ENCODE measurements around the gene RBP3. TPM values are rescaled to one million over a fixed set of nuclear protein-coding genes. Genes with fewer than 3 reads are reported as not detected.
A peak's percentile ranks its signal among the peaks of the same experiment; 100 is the strongest.

Gene RBP3
- total RNA-seq, 5 donors from 2014 or later (not counting 1 experiment from before 2014, with no cell fraction given) = not detected

DNA sequence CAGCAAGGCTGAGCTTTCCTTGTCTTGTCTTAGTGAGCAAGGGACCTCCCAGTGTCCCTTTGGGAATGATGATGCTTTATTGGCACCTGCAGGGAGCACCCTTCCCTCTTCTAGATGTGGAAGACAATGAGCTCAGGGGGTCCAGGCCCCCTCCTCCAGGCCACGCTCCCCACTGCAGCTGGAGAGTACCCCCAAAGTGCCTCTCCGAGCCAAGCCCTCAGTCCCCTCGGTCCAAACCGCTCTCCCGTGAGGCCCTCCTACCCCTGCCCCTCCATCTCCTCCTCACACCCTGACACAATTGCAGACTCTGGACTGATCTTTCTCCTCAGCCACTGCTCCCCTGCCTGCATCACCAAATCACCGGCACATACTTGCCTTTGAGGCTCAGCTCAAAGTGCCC is 16.7 kb downstream of the RBP3 start:
- H3K27ac Mint-ChIP-seq = no peak overlapping the region
- ChIA-PET CTCF (interaction anchor here in 1 of 2 donors (0.9 kb wide), 1 partner anchor 9 kb away, joined by 4 read pairs; no protein-coding TSS in a partner anchor), POLR2A (no interaction called here)
- no peaks in the 10 kb centered on the region for H3K36me3 ChIP-seq (ENCODE audit: control insufficient read depth in 2 of 2, extremely low read depth in 1 of 2, insufficient read depth in 1 of 2, low read length in 1 of 2)
- H3K9me3 Mint-ChIP-seq = no peaks in the 10 kb centered on the region
- H3K9me3 ChIP-seq = no peaks in the 10 kb centered on the region
- H3K27ac ChIP-seq (ENCODE audit: low read length) = no peak overlapping the region
- H3K27me3 ChIP-seq (replicated peaks in 1 of 2; ENCODE audit: control insufficient read depth in 2 of 2, extremely low read depth in 1 of 2, insufficient read depth in 2 of 2, low read length in 1 of 2) = peaks cover 0 to 12% of the 10 kb centered on the region in 2 experiments
- H3K4me1 Mint-ChIP-seq = no peaks in the 10 kb centered on the region
- 94% methylated on average over 6 of the region's 6 CpGs for WGBS (ENCODE audit: insufficient coverage)
- H3K36me3 Mint-ChIP-seq = no peaks in the 10 kb centered on the region
- no peak overlapping the region for H3K4me3 Mint-ChIP-seq
- DNase-seq = no peak
- H3K4me3 ChIP-seq (ENCODE audit: control insufficient read depth in 1 of 2, extremely low read depth in 1 of 2, low read length in 1 of 2) = no peak overlapping the region
- no peak for ATAC-seq (replicated peaks in 1 of 4)
- H3K4me1 ChIP-seq (ENCODE audit: control insufficient read depth in 1 of 2, extremely low read depth in 1 of 2, insufficient read depth in 2 of 2, low read length in 2 of 2) = no peaks in the 10 kb centered on the region
- no peaks in the 10 kb centered on the region for H3K27me3 Mint-ChIP-seq

DNA sequence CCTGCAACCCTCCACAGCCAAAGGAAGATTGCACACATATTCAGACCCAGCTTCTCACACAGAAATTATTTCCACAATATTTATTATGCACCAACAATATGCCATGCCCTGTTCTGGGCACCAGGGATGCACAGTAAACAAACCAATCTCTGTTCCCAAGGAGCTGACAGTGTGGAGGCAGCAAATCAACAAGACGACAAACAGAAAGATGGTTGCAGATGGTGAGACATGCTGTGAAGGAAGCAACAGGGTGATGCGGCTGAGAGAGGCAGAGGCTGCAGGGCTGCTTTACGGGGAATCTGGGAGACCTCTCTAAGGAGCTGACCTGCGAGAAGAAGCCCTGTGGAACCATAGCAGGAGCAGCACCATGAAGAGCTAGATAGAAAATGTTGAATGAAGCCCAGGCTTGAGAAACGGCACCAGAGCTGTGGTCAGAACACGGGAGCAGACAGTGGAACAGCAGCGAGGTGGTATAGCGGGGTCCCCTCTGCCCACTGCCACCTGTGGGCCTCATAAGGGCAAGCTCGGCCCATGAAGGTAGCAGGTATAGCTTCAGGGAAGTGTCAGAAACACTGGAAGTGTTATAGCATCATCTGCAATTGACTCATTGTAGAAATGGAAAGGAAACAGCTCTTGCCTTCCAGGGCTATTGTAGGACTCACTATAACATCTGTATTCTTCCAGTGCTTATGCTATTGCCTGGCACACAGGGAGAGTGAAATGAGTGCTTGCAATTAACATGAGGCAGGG is 17.4 kb downstream of the RBP3 start:
- H3K4me1 ChIP-seq (ENCODE audit: control insufficient read depth in 1 of 2, extremely low read depth in 1 of 2, insufficient read depth in 2 of 2, low read length in 2 of 2) = no peaks in the 10 kb centered on the region
- no peaks in the 10 kb centered on the region for H3K4me1 Mint-ChIP-seq
- no peaks in the 10 kb centered on the region for H3K9me3 ChIP-seq
- H3K27ac Mint-ChIP-seq = no peak overlapping the region
- H3K36me3 Mint-ChIP-seq = no peaks in the 10 kb centered on the region
- 86% methylated on average over 6 of the region's 9 CpGs for WGBS (ENCODE audit: insufficient coverage)
- ChIA-PET CTCF (no interaction called here), POLR2A (no interaction called here)
- ATAC-seq (replicated peaks in 1 of 4) (no peak), DNase-seq (no peak)
- no peaks in the 10 kb centered on the region for H3K27me3 Mint-ChIP-seq
- H3K9me3 Mint-ChIP-seq = no peaks in the 10 kb centered on the region
- no peak overlapping the region for H3K4me3 ChIP-seq (ENCODE audit: control insufficient read depth in 1 of 2, extremely low read depth in 1 of 2, low read length in 1 of 2)
- no peaks in the 10 kb centered on the region for H3K36me3 ChIP-seq (ENCODE audit: control insufficient read depth in 2 of 2, extremely low read depth in 1 of 2, insufficient read depth in 1 of 2, low read length in 1 of 2)
- peaks cover 0 to 12% of the 10 kb centered on the region in 2 experiments for H3K27me3 ChIP-seq (replicated peaks in 1 of 2; ENCODE audit: control insufficient read depth in 2 of 2, extremely low read depth in 1 of 2, insufficient read depth in 2 of 2, low read length in 1 of 2)
- no peak overlapping the region for H3K4me3 Mint-ChIP-seq
- no peak overlapping the region for H3K27ac ChIP-seq (ENCODE audit: low read length)

DNA sequence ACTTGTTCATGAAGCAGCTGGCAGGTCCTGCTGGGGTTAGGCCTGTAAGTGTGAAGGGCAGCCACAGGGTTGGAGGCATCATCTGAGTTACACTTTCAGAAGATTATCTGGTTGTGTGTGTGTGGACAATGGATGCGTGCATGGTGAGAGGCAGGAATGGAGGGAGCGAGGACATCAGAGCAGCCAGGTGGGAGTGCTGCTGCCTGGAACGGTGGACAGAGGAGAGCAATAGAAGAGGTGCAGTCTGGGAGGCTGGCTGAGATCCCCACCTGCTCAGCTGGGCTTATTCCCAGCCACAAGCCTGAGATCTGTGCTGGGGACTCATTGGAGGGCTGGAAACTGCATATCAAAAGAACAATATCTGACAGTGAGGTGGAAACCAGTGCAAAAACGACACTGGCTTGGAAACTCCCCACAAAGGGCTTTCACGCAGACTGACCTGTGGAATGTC is 18.0 kb downstream of the RBP3 start:
- ATAC-seq (replicated peaks in 1 of 4) (no peak), DNase-seq (no peak)
- Histone ChIP-seq H3K4me1 (ENCODE audit: control insufficient read depth in 1 of 2, extremely low read depth in 1 of 2, insufficient read depth in 2 of 2, low read length in 2 of 2) (no peaks in the 10 kb centered on the region), H3K9me3 (no peaks in the 10 kb centered on the region), H3K27ac (ENCODE audit: low read length) (no peak overlapping the region), H3K27me3 (replicated peaks in 1 of 2; ENCODE audit: control insufficient read depth in 2 of 2, extremely low read depth in 1 of 2, insufficient read depth in 2 of 2, low read length in 1 of 2) (peaks cover 0 to 12% of the 10 kb centered on the region in 2 experiments), H3K4me3 (ENCODE audit: control insufficient read depth in 1 of 2, extremely low read depth in 1 of 2, low read length in 1 of 2) (no peak overlapping the region), H3K36me3 (ENCODE audit: control insufficient read depth in 2 of 2, extremely low read depth in 1 of 2, insufficient read depth in 1 of 2, low read length in 1 of 2) (no peaks in the 10 kb centered on the region)
- ChIA-PET POLR2A (no interaction called here), CTCF (no interaction called here)
- WGBS (ENCODE audit: insufficient coverage) = 80% methylated on average over 5 of the region's 5 CpGs
- H3K36me3 Mint-ChIP-seq = no peaks in the 10 kb centered on the region
- H3K27me3 Mint-ChIP-seq = no peaks in the 10 kb centered on the region
- H3K9me3 Mint-ChIP-seq = no peaks in the 10 kb centered on the region
- no peak overlapping the region for H3K27ac Mint-ChIP-seq
- no peak overlapping the region for H3K4me3 Mint-ChIP-seq
- H3K4me1 Mint-ChIP-seq = no peaks in the 10 kb centered on the region

DNA sequence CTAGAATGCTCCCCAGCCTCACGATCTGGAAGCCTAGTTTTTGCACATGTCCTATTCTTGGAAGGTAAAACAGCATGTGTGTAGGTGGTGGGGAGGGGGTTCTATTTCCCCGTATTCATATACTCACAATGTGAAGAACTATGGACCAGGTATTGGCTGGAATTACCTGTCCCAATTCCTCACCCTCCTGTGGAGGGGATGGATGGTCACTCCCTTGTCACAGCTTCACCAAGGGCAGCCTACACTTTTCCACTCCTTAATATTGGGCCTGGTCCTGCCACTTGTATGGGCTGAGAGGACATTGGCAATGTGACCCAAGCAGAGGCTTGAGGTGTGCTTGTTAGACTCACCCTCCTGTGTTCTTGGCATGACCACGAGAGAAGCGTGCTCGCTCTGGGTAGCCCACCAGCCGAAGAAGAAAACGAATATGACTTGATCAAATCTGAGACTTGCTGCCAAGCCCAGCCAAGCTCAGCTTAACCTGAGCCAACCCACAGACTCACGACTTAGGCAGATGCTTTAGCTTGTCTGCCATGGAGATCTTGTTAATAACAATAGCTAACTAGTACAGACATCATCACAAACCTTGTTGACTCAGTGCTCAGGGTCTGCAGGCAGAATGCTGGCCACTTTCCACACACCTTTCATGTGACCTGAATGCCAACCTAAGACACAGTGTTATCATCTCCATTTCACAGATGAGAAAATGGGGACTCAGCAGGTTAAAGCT is 18.7 kb downstream of the RBP3 start:
- no peak overlapping the region for H3K4me3 ChIP-seq (ENCODE audit: control insufficient read depth in 1 of 2, extremely low read depth in 1 of 2, low read length in 1 of 2)
- 73% methylated on average over 6 of the region's 8 CpGs for WGBS (ENCODE audit: insufficient coverage)
- no peaks in the 10 kb centered on the region for H3K4me1 ChIP-seq (ENCODE audit: control insufficient read depth in 1 of 2, extremely low read depth in 1 of 2, insufficient read depth in 2 of 2, low read length in 2 of 2)
- CTCF ChIA-PET = no interaction called here
- Mint-ChIP-seq H3K9me3 (no peaks in the 10 kb centered on the region), H3K36me3 (no peaks in the 10 kb centered on the region), H3K27ac (no peak overlapping the region), H3K4me3 (no peak overlapping the region), H3K27me3 (no peaks in the 10 kb centered on the region), H3K4me1 (no peaks in the 10 kb centered on the region)
- H3K36me3 ChIP-seq (ENCODE audit: control insufficient read depth in 2 of 2, extremely low read depth in 1 of 2, insufficient read depth in 1 of 2, low read length in 1 of 2) = no peaks in the 10 kb centered on the region
- POLR2A ChIA-PET = no interaction called here
- ATAC-seq (replicated peaks in 1 of 4) (no peak), DNase-seq (no peak)
- H3K27ac ChIP-seq (ENCODE audit: low read length) = no peak overlapping the region
- H3K9me3 ChIP-seq = no peaks in the 10 kb centered on the region
- peaks cover 0 to 12% of the 10 kb centered on the region in 2 experiments for H3K27me3 ChIP-seq (replicated peaks in 1 of 2; ENCODE audit: control insufficient read depth in 2 of 2, extremely low read depth in 1 of 2, insufficient read depth in 2 of 2, low read length in 1 of 2)

DNA sequence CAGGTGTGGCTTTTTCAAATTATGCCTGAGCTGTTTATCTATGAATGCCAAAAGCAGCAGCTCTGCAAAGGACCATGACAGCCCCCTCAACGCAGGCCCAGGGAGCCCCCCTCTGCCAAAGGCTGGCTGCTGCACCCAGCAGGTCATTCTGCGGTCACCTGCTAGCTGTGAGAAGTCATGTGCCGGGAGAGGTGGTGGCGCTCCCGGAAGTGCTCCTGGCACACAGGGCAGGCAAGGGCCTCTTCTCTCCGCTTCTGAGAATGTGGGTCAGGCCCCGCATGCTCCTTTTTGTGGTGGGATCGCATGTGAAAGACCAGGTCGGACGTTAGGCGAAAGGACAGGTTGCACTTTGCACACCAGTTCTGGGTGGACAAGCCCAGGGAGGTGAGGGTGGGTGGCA is 19.5 kb downstream of the RBP3 start:
- Mint-ChIP-seq H3K27me3 (no peaks in the 10 kb centered on the region), H3K36me3 (no peaks in the 10 kb centered on the region), H3K4me1 (peaks cover 0 to 5% (median 0%) of the 10 kb centered on the region in 3 donors), H3K27ac (no peak overlapping the region), H3K9me3 (no peaks in the 10 kb centered on the region), H3K4me3 (no peak overlapping the region)
- H3K9me3 ChIP-seq = no peaks in the 10 kb centered on the region
- peaks cover 1 to 3% of the 10 kb centered on the region in 2 experiments for H3K4me1 ChIP-seq (ENCODE audit: control insufficient read depth in 1 of 2, extremely low read depth in 1 of 2, insufficient read depth in 2 of 2, low read length in 2 of 2)
- WGBS (ENCODE audit: insufficient coverage) = 90% methylated on average over 11 of the region's 11 CpGs
- DNase-seq (no peak), ATAC-seq (replicated peaks in 1 of 4) (no peak)
- H3K27ac ChIP-seq (ENCODE audit: low read length) = no peak overlapping the region
- no peak overlapping the region for H3K4me3 ChIP-seq (ENCODE audit: control insufficient read depth in 1 of 2, extremely low read depth in 1 of 2, low read length in 1 of 2)
- peaks cover 0 to 13% of the 10 kb centered on the region in 2 experiments for H3K27me3 ChIP-seq (replicated peaks in 1 of 2; ENCODE audit: control insufficient read depth in 2 of 2, extremely low read depth in 1 of 2, insufficient read depth in 2 of 2, low read length in 1 of 2)
- CTCF ChIA-PET = no interaction called here
- no peaks in the 10 kb centered on the region for H3K36me3 ChIP-seq (ENCODE audit: control insufficient read depth in 2 of 2, extremely low read depth in 1 of 2, insufficient read depth in 1 of 2, low read length in 1 of 2)
- POLR2A ChIA-PET = no interaction called here

DNA sequence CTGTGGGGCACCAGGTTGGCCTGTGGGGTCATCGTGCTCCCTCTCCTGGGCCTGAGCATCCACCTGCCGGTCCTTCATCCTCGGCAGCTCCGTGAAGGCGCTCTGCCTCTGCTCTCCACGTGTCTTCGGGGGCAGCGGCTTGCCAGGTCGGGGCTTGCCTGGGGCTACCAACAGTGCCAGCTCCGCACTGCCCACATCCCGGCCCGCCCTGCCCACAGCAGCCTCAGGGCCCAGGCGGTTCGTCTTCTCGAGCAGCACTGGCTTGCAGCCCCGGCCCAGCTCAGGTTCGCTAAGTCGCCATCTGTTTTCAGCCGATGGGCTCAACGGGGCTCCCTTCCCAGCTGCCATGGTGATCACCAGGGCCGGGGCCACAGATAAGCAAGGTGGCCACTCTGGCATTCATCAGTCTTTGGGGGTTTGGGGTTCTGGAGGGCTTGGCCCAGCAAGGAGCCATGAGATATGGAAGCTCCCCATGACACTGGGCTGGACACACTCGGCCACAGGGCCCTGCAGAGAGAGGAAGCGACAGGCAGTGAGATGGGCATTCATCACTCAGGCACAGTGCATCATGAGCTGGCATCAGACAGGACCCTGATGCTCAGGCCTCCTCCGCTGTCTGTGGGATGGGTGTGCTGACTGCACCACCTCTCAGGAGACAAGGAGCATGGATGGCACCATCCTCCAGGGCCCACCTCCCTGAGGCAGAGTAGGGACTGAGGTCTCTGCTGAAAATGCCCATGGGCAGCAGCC is 20.4 kb downstream of the RBP3 start:
- WGBS (ENCODE audit: insufficient coverage) = 90% methylated on average over 21 of the region's 24 CpGs

More for the DNA sequence above, 20.4 kb downstream of the RBP3 start:
- peaks cover 0 to 16% of the 10 kb centered on the region in 2 experiments for H3K27me3 ChIP-seq (replicated peaks in 1 of 2; ENCODE audit: control insufficient read depth in 2 of 2, extremely low read depth in 1 of 2, insufficient read depth in 2 of 2, low read length in 1 of 2)
- DNase-seq = peak in 1 of 35 experiments; percentile 19
- no peaks in the 10 kb centered on the region for H3K9me3 ChIP-seq
- no peak for ATAC-seq (replicated peaks in 1 of 4)
- no peaks in the 10 kb centered on the region for H3K9me3 Mint-ChIP-seq
- no peaks in the 10 kb centered on the region for H3K36me3 ChIP-seq (ENCODE audit: control insufficient read depth in 2 of 2, extremely low read depth in 1 of 2, insufficient read depth in 1 of 2, low read length in 1 of 2)
- peaks cover 0 to 9% (median 0%) of the 10 kb centered on the region in 3 donors for H3K4me1 Mint-ChIP-seq
- ChIA-PET POLR2A (no interaction called here), CTCF (interaction anchor here in 1 of 2 donors (0.5 to 0.6 kb wide), 2 partner anchors 96 to 337 kb away, joined by 3 to 6 read pairs; no protein-coding TSS in a partner anchor)
- H3K4me3 Mint-ChIP-seq = no peak overlapping the region
- H3K27ac ChIP-seq (ENCODE audit: low read length) = no peak overlapping the region
- peaks cover 6 to 9% of the 10 kb centered on the region in 2 experiments for H3K4me1 ChIP-seq (ENCODE audit: control insufficient read depth in 1 of 2, extremely low read depth in 1 of 2, insufficient read depth in 2 of 2, low read length in 2 of 2)
- no peak overlapping the region for H3K27ac Mint-ChIP-seq
- H3K36me3 Mint-ChIP-seq = no peaks in the 10 kb centered on the region
- H3K4me3 ChIP-seq (ENCODE audit: control insufficient read depth in 1 of 2, extremely low read depth in 1 of 2, low read length in 1 of 2) = no peak overlapping the region
- no peaks in the 10 kb centered on the region for H3K27me3 Mint-ChIP-seq
